HL-60/S4 treated with retinoic acid at 250 ng/mL for 4 days and 3 days (cell line): ENCODE data around the gene TMED7.

ENCODE experiments used
- in situ Hi-C: fragments of 300-500 bp; cut with MboI; formaldehyde crosslinking; loops from 2 replicates; pipeline ENCODE4 v1.7.0; 2022; ENCODE audit warnings: low sequenced_read_pairs

The TMED7 gene

DNA sequence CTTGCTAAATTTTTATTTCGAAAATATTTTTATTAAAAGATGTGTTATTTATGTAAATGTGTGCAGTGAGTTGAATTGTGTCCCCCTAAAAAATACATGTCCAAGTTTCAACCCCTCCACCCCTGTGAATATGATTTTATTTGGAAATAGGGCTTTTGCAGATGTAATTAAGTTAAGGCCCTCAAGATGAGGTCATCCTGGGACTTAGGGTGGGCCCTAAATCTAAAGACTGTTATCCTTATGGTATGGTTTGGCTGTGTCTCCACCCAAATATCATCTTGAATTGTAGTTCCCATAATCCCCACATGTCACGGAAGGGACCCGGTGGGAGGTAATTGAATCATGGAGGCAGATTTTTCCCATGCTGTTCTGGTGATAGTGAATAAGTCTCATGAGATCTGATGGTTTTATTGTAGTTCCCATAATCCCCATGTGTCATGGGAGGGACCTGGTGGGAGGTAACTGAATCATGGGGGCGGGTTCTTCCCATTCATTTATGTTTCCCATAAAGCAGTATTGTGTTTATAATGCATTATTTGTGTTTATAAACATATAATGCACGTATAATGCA is 1.5 kb upstream of the TMED7 start:
- in situ Hi-C loops, result no loop called here

DNA sequence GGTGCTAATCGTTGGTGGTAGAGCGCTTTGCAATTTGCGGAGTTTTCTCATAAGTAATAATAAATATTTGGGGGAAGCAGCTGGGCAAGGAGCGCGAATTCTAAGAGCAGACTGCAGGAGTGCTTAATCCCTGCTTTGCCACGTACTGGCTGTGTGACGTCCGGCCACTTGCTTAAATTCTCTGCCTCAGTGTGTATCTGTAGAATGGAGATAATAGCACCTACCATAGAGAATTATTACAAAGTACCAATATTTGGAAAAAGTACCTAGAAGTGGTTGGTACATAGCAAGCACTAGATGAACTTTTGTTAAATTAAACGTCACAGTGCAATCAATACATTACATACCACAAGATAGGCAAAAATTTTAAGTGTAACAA is 598 bp upstream of the TMED7 start:
- in situ Hi-C loops, result no loop called here

DNA sequence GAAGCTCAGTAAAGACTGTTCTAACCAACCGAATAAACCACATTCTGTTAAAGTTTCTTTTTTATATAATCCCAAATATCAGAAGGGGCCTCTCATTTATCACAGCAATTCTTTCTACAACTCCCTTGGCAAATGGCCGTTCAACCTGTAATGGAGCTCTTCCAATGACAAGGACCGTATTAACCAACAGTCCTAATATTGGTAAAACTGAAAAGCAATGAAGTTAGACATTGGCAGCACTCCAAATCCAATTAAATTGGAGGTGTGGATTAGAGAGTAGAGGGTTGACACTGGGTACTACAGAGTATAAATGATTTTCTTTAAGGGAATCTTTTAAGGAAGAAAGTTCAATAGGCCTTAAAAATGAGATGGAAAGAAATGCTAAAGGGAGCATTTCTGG is 842 bp downstream of the TMED7 start:
- in situ Hi-C loops, result no loop called here

DNA sequence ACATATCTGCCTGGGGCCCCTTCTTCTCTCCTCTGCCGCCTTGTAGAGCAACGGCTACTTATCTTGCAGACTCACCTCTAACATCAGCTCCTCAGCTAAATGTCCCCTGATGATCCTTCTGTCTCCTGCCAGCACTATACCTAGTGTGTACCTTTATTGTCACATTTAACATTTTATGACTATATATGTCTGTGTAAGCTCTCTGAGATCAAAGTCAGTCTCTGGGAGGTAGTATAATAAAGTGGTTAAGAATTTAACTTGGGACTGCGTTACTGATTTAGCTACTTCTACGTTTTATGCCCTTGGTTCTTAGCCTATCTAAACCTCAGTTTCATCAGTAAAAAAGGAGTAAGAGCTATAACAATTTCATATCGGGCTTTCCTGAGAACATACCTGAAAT is 2.2 kb downstream of the TMED7 start:
- in situ Hi-C loops, result no loop called here

DNA sequence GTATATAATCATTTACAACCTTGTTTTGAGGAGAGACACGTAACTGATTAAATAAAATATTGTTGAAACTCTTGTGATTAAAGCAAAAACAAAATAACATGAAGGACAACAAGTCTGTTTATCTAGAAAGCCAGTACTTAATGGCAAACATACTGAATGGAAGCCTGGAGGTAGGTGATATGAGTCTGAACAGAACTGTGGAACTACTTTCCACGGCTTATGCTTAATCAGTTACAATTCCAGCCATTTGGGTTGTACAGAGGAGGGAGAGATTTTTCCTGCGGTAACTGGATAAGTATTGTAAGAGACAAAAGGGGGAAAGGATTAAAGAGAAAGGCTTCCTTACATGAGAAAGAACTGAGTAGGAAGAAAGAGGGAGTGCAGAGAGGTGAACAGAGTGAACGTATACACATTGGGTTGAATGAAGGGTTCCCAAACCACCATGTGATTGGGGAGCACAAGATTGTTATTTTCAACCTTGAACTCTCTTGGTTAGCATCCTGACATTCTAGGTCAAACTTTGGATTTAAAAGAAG is 4.4 kb downstream of the TMED7 start:
- in situ Hi-C loops, result no loop called here

DNA sequence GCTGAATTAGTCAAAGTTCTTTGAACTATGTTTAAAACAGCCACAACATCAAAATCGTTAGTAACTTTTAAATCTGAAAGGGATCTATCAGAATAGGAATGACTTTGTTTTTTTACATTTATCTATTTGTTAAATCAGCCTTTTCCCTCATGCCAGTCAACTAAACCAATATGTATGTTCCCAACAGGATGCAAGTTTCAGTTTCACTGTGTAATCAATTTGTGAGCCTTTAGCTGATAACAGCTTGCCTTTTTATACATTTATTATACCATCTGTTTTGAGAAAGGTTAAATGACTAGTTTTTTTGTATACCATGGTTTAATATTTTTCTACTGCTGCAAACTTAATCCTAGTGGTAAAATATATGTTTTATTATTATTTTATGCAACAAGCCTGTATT is 8.9 kb downstream of the TMED7 start:
- in situ Hi-C loops, result no loop called here

DNA sequence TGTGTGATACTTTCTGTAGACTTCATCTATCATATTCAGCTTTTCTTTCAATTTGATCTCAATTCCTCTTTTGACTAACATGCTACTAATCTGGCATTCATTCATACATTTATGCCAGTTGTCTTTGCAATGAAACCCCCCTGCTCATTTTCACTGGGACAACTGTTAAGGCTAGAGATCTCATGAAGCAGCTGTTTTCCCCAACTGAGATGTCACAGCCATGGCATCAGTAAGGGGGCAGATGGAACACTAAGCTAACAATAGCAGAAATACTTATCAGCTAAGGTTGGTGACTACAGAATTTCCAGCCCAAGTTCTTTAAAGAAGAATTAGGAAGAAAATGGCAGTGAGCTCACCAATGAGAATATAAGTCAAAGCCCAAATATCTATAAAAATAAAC is 9.4 kb downstream of the TMED7 start:
- in situ Hi-C loops, result no loop called here

DNA sequence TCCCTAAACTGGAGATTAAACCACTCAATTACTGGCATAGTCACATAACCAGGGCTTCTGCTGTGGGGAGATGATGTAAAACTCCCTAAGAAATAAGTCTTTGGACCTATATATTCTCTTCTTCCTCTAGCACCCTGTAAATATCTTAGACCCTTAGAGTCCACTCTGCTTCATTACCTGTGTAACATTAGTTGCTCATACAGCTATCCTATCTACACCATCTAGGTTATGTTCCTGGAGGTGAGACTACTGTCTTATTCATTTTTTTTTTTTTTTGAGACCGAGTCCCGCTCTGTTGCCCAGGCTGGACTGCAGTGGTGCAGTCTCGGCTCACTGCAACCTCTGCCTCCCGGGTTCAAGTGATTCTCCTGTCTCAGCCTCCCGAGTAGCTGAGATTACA is 14.0 kb downstream of the TMED7 start:
- in situ Hi-C loops, result no loop called here

DNA sequence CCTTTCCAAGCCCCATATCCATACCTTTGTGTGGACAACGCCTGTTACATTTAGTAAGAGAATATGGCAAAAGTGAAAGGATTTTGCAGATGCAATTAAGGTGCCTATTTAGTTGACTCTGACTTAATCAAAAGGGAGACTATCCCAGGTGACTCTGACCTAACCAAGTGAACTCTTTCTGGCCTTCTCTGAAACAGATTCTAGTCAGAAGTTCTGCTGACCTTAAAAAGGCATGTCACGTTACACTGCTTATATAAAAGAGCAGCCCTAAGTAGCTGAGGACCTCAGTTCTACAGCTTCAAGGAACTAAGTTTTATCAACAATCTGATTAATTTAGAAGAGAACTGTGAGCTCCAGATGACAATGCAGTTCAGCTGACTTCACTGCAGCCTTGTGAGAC is 17.9 kb downstream of the TMED7 start:
- in situ Hi-C loops, result no loop called here

DNA sequence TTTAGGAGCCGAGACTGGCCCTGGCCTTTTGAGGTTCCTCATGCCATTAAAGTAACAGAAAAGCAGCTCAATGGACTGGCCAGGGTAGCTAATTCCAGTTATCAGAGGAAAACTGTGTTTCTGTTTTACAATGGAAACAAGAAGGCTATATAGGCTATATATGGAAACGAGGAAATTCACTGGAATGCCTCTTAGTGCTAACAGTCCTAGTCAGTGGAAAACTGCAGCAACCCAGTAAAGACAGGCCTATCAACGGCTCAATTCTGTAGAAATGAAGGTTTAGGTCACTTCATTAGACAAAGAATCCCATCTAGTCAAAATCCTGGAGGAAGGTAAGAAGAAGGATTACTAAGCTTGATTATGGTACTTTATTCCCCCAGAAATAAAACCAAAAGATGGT is 20.4 kb downstream of the TMED7 start:
- in situ Hi-C loops, result no loop called here

DNA sequence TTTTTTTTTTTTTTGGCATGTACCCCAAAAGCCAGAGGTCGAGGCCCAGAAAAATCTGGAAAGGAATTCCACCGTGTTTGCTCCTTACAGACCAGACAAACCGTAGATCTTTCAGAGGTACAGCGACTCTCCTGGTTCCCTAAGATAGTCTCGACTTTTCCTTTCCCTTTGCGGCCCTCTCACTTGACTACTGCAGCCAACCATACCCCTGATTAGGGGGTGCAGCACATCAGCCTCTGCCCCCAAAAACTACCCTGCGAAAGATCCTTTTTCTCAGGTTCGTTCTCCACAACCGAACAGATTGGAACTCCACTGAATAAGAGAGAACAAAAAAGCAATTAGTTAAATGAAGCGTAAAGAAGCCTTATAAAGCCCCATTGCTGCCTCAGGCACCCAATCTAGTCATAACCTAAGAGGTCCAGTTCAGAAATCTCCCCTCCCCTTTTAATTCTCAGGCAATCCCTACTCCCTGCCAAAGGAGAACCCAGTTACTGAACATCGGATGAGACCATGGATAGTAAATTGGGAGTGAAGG is 23.2 kb downstream of the TMED7 start:
- in situ Hi-C loops, result no loop called here

DNA sequence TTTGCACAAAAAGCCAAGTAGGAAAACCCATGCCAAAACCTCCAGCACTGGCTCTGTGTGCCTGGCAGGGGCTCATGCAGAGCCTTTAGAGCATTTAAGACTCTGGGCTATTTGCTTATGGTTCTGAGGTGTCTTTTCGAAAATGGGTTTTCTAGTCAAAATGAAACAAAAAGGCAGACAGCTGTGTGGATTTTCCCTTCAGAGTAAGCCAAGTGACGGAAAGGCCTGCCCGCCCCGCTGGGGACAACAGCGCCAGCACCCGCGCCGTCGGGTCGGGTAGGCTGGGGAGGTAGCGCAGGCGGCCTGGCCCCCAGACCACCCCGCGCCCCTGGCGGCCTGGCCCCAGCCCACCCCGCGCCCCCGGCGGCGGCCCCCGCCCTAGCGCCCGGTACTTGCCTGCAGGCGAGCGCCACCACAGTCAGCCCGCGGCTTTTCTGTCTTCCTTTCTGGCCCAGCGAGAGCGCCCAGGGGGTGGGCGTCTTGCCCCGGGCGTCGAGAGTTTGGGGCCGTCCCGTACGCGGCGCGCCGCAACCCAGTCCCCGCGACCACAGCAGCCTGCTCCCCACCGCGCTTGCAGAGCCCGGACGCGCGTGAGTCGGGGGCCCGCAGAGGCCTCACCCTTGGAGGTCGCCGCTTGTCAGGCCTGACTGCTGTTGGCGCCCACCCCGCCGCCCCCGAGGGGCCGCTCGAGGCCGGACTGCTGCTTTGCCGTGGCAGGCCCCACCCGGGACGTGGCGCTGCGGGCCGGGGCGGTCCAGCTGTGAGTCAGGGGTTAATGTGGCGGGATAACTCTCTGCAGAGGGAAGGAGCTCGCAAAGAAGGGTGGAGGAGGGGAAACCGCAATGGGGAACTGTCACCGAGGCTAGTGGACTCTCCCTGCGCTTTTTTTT is 23.9 kb downstream of the TMED7 start, which contains the start of gene TICAM2:
Gene TICAM2 (minus strand): TSS at position 779 of the 890 bp plus-strand sequence. CDS start 21,223 bp downstream, outside the sequence.
- in situ Hi-C loops, result no loop called here

DNA sequence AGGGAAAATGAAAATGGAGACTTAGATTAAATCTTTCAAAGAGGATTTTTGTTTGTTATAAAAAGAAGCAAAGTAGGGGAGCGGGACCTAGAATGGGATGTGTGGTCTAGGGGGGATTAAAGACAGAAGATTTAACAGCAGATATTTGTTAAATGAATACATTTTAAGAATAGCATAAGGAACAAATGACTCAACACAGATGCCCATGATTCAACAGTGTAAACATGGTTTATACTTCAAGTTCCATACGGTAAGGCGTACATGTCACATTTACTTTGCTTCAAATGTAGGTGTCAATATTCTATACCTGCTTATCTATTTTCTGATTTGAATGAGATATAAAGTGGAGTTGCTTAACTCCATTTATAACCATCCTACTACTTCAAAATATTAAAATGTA is 25.1 kb downstream of the TMED7 start:
- in situ Hi-C loops, result no loop called here

DNA sequence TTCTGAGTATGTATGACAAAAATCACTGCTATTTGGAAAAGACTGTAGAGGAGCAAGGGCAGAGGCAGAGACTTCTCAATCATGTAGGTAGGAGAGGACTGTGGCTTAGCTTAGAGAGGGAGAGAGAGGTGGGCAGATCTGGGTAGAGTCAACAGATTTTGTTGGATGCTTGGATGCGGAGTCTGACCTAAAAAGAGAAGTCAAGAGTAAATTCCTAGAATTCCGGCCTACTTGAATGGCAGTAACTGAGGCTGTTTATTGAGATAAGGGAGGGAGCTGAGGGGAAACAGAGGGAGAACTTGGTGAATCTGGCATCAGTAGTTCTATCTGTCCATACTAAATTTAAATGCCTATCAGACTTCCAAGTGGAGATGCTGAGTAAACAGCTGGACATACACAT is 25.9 kb downstream of the TMED7 start:
- in situ Hi-C loops, result loop anchor here (10.0 kb wide), 1 partner anchor 285 kb away; no protein-coding TSS in a partner anchor

DNA sequence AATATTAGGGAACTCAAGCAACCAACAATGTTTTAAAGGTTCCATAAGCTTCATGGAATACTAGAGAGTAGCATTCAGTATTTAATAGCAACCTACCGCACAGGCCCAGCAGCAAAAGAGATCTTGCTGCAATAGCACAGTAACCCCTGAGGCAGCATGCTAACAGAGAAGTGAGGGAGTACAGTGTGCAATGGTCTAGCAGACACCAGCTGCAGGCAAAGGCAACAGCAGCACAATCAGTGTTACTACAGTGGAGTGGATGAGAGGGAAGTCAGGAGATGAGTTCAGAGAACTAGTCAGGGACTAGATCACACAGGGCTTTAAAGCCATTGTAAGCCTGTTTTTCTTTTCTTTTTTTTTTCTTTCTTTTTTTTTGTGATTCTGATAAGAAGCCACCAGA is 26.3 kb downstream of the TMED7 start:
- in situ Hi-C loops, result loop anchor here (10.0 kb wide), 1 partner anchor 285 kb away; no protein-coding TSS in a partner anchor

DNA sequence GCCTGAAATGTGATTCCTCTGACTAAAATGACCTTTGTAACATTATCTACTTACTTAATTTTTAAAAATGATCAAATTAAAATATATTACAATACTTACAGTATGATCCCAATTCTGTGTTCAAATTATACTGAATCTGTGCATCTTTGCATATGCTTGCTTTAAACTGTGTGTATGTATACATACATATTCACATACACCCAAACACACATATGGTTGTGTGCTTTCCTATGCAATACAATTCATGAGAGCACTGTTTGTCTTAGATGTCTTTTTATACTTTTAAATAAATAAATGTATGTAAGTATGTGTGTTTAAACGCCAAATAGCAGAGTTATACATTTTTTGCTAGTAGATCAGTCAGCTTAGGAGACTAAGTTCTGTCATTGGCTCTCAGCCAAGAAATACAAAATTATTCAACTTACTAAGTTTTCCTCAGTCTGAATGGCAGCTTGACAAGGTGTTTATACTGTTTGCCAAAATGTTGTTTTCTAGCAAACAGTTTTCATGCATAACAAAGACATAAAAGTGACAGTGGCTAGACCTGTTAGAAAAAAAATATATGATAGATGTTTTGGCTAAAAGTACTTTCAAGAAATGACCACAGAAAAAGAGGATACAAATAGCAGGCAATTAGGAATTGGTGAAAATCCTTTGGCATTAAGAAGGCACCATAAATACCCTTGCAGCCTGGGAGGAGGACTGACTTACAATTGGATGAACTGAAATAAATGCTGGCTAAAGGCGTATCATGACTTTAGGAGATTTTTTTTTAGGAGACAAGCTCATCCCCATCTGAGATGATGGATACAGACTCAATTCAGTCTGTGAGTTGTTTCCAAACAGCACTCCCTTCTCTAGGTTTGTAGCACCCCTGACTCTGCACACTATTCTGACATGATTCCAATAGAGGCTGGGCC is 31.4 kb downstream of the TMED7 start:
- in situ Hi-C loops, result loop anchor here (10.0 kb wide), 1 partner anchor 280 kb away; no protein-coding TSS in a partner anchor

DNA sequence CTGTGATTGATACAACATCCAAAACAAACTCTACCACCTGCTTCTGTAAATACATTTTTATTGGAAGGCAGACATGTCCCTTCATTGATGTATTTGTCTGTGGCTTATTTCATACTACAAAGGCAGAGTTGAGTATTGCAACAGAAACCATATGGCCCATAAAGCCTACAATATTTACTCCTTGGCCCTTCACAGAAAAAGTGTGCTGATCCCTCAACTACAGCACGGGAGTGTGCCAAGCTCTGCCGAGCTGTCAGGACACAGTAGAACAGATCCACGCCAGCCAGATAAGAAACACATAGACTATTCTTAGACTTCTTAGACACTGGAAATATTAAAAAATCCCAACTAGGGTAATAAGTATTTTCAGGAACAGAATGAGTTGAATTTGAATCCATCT is 36.8 kb downstream of the TMED7 start:
- in situ Hi-C loops, result no loop called here

DNA sequence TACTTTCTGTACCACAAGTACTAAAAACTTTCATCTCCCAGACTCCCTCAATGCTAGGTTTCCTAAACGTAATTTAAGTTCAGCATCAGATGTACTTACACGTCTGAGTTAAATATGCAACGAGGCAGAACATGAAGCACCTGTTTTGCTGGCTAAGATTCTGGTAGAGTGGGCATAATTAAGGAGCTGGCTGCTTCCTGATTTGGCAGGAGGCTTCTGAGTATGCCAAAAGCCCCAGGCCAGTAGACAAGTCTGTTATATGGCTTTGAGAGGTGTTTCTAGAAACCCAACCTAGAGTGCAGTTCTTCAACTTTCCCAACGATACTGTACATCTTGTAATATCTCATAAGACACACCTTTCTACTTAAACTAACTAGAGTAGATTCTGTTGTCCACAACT is 37.2 kb downstream of the TMED7 start:
- in situ Hi-C loops, result no loop called here

DNA sequence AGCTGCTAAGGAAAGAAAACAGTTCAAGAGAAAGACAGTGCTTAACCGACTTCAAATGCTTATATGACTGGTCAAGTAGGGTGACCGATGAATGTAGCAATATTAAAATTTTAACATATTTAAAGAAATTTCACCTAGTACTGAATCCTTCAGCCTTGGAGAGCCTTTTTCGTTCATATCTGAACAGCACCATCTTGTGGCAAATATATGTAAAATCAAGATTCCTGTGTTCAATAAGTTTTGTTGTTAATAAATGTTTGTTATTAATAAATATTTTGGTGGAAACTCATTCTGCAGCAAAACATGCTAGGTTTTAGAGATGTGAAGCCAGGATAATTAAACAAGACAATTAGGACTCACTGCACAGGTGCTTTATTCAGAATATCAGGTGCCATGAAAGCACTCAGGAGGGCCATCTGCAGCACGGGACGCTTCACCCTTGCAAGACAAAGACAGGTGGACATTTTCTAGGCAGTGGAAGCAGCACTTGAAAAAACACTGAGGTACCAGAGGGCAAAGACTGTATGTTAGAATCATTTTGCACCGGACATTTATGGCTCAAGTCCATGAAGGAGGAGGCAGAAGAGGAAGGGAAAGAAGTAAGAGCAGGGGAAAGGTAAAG is 39.2 kb downstream of the TMED7 start:
- in situ Hi-C loops, result no loop called here

DNA sequence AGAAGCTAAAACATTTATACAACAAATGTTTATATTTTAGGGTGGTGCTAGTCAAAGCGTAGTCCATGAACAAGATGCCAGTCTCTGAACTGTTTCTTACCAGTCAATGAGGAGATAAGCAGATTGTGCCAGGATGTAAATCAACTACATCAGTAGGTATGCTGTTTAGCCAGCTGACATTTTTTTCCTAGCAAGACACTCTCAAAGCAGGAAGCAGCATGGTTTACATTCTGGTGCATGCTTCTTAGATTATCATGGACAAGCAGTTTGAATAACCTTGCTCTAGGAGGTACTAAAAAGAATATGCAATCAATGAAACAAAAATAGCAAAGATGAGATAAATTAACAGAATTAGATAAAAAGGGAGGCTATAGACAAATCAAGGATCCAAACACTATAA is 40.6 kb downstream of the TMED7 start:
- in situ Hi-C loops, result no loop called here
